HG02885 (cell line): Measurements from ENCODE around the gene RTL5.
"Not testable (repeated sequence)": the region's sequence is repeated elsewhere in the genome, so short reads cannot be mapped to it uniquely, and the experiment has no call there.

ENCODE experiments used
- ATAC-seq: cut with Tn5 transposase; IDR thresholded peaks from one replicate; pipeline ENCODE4 v1.9.1; 2021; ENCODE audit warnings: mild to moderate bottlenecking; ENCODE audit not compliant: unreplicated experiment, poor library complexity

RTL5 gene

GRCh38 chrX:72131317-72132294 is at the start of gene RTL5:
RTL5 (minus strand) TSS chrX:72131915.
- ATAC-seq = peak; percentile 68

- ATAC-seq = no peak
These were observed 48.8 kb upstream of the RTL5 start for GRCh38 chrX:72180539-72180938.

GRCh38 chrX:72176981-72177380 is 45.3 kb upstream of the RTL5 start:
- ATAC-seq = no peak

- not testable (repeated sequence) for ATAC-seq
These were observed 44.6 kb upstream of the RTL5 start for GRCh38 chrX:72176289-72176688.

GRCh38 chrX:72169008-72169728 is 37.5 kb upstream of the RTL5 start:
- no peak for ATAC-seq

- ATAC-seq = no peak
These were observed 33.8 kb upstream of the RTL5 start for GRCh38 chrX:72165551-72165950.

GRCh38 chrX:72159769-72160168 is 28.1 kb upstream of the RTL5 start:
- ATAC-seq = no peak

GRCh38 chrX:72158773-72159172 is 27.1 kb upstream of the RTL5 start:
- no peak for ATAC-seq

GRCh38 chrX:72146527-72146926 is 14.8 kb upstream of the RTL5 start:
- no peak for ATAC-seq

- no peak for ATAC-seq
These were observed 13.5 kb upstream of the RTL5 start for GRCh38 chrX:72145181-72145580.

GRCh38 chrX:72143609-72143907 is 11.8 kb upstream of the RTL5 start:
- no peak for ATAC-seq

GRCh38 chrX:72142794-72143608 is 11.3 kb upstream of the RTL5 start:
- ATAC-seq = no peak

GRCh38 chrX:72142094-72142793 is 10.5 kb upstream of the RTL5 start:
- no peak for ATAC-seq

- ATAC-seq = peak; percentile 76
These were observed 9.8 kb upstream of the RTL5 start for GRCh38 chrX:72141372-72142004.

GRCh38 chrX:72139538-72139937 is 7.8 kb upstream of the RTL5 start:
- ATAC-seq = no peak

GRCh38 chrX:72137846-72138495 is 6.3 kb upstream of the RTL5 start:
- no peak for ATAC-seq

GRCh38 chrX:72133851-72134546 is 2.3 kb upstream of the RTL5 start:
- ATAC-seq = no peak

GRCh38 chrX:72132456-72132855 is 741 bp upstream of the RTL5 start:
- no peak for ATAC-seq
